Duodenal mucosa (tissue), 2 donors: ENCODE data around the gene RAB11FIP4.

ENCODE experiments used
- H3K27ac ChIP-seq: one replicate; pipeline ENCODE4 v1.7.0; 2013; ENCODE audit warnings: low read depth, low read length
- H3K27me3 ChIP-seq, 2 donors: one replicate each; pipeline ENCODE4 v1.7.0; 2013; ENCODE audit warnings: low read length in 2 of 2, control low read depth in 1 of 2; ENCODE audit not compliant: insufficient read depth in 2 of 2, control insufficient read depth in 1 of 2
- H3K36me3 ChIP-seq, 2 donors: one replicate each; pipeline ENCODE4 v1.7.0; 2013; ENCODE audit warnings: low read length in 2 of 2, control low read depth in 1 of 2; ENCODE audit not compliant: insufficient read depth in 2 of 2, control insufficient read depth in 1 of 2
- H3K4me1 ChIP-seq, 2 donors: one replicate each; pipeline ENCODE4 v1.7.0; 2013; ENCODE audit warnings: low read length in 2 of 2, control low read depth in 1 of 2; ENCODE audit not compliant: insufficient read depth in 2 of 2, control insufficient read depth in 1 of 2
- H3K4me3 ChIP-seq, 2 donors: one replicate each; pipeline ENCODE4 v1.7.0; 2013; ENCODE audit warnings: low read length in 2 of 2, low read depth in 1 of 2
- H3K9ac ChIP-seq, 2 donors: one replicate each; pipeline ENCODE4 v1.7.0; 2013; ENCODE audit warnings: low read length in 2 of 2, low read depth in 1 of 2
- H3K9me3 ChIP-seq, 2 donors: one replicate each; pipeline ENCODE4 v1.7.0; 2013; ENCODE audit warnings: low read length in 2 of 2, control low read depth in 1 of 2; ENCODE audit not compliant: control insufficient read depth in 1 of 2

The RAB11FIP4 gene

GRCh38 chr17:31584438-31585279 is 193.2 kb downstream of the RAB11FIP4 start:
- no peaks in the 10 kb centered on the region for H3K9me3 ChIP-seq
- H3K36me3 ChIP-seq: no peaks in the 10 kb centered on the region
- no peak overlapping the region for H3K9ac ChIP-seq
- no peaks in the 10 kb centered on the region for H3K27me3 ChIP-seq
- H3K4me1 ChIP-seq: peaks cover 20 to 28% of the 10 kb centered on the region in 2 donors
- no peak overlapping the region for H3K27ac ChIP-seq
- no peak overlapping the region for H3K4me3 ChIP-seq

GRCh38 chr17:31585280-31585630 is 193.8 kb downstream of the RAB11FIP4 start:
- no peaks in the 10 kb centered on the region for H3K9me3 ChIP-seq
- peaks cover 20 to 28% of the 10 kb centered on the region in 2 donors for H3K4me1 ChIP-seq
- no peaks in the 10 kb centered on the region for H3K36me3 ChIP-seq
- no peak overlapping the region for H3K9ac ChIP-seq
- H3K27me3 ChIP-seq: no peaks in the 10 kb centered on the region
- no peak overlapping the region for H3K4me3 ChIP-seq
- no peak overlapping the region for H3K27ac ChIP-seq

GRCh38 chr17:31586946-31587345 is 195.5 kb downstream of the RAB11FIP4 start:
- Histone ChIP-seq H3K27ac (no peak overlapping the region), H3K4me3 (no peak overlapping the region)

GRCh38 chr17:31587462-31587861 is 196.0 kb downstream of the RAB11FIP4 start:
- Histone ChIP-seq H3K4me1 (peaks cover 2 to 8% of the 10 kb centered on the region in 2 donors), H3K9me3 (no peaks in the 10 kb centered on the region), H3K27me3 (no peaks in the 10 kb centered on the region), H3K4me3 (no peak overlapping the region), H3K36me3 (no peaks in the 10 kb centered on the region), H3K9ac (no peak overlapping the region), H3K27ac (no peak overlapping the region)

More at GRCh38 chr17:31586946-31587345, 195.5 kb downstream of the RAB11FIP4 start:
- peaks cover 5 to 11% of the 10 kb centered on the region in 2 donors for H3K4me1 ChIP-seq
- no peaks in the 10 kb centered on the region for H3K9me3 ChIP-seq
- H3K36me3 ChIP-seq: no peaks in the 10 kb centered on the region
- no peaks in the 10 kb centered on the region for H3K27me3 ChIP-seq
- H3K9ac ChIP-seq: no peak overlapping the region
